ENCODE results near the gene IMMP2L. TPM values are rescaled to one million over a fixed set of nuclear protein-coding genes. Genes with fewer than 3 reads are reported as not detected.

IMMP2L gene
- polyA plus RNA-seq, 1 of the 3 experiments (the other 2 are of a cell fraction): 10.7 TPM

GRCh38 chr7:111138193-111138569, 424.1 kb downstream of the IMMP2L start (continued):
- TF ChIP-seq, protein P1, sequence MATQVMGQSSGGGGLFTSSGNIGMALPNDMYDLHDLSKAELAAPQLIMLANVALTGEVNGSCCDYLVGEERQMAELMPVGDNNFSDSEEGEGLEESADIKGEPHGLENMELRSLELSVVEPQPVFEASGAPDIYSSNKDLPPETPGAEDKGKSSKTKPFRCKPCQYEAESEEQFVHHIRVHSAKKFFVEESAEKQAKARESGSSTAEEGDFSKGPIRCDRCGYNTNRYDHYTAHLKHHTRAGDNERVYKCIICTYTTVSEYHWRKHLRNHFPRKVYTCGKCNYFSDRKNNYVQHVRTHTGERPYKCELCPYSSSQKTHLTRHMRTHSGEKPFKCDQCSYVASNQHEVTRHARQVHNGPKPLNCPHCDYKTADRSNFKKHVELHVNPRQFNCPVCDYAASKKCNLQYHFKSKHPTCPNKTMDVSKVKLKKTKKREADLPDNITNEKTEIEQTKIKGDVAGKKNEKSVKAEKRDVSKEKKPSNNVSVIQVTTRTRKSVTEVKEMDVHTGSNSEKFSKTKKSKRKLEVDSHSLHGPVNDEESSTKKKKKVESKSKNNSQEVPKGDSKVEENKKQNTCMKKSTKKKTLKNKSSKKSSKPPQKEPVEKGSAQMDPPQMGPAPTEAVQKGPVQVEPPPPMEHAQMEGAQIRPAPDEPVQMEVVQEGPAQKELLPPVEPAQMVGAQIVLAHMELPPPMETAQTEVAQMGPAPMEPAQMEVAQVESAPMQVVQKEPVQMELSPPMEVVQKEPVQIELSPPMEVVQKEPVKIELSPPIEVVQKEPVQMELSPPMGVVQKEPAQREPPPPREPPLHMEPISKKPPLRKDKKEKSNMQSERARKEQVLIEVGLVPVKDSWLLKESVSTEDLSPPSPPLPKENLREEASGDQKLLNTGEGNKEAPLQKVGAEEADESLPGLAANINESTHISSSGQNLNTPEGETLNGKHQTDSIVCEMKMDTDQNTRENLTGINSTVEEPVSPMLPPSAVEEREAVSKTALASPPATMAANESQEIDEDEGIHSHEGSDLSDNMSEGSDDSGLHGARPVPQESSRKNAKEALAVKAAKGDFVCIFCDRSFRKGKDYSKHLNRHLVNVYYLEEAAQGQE (IDR thresholded peaks at IDR 0.05; ENCODE audit: low read depth, low read length): no peak
- no peak for TF ChIP-seq NRF1 (IDR thresholded peaks at IDR 0.05; ENCODE audit: low read depth, low read length)
- no peak for TF ChIP-seq FOXM1 (IDR thresholded peaks at IDR 0.05; ENCODE audit: low read depth)
- 0 out of 2 replicates have a peak, but pooled peaks have one; percentile 18 for TF ChIP-seq ZBTB33 (IDR thresholded peaks at IDR 0.05; ENCODE audit: borderline replicate concordance, low read depth)
- TF ChIP-seq SMC3 (IDR thresholded peaks at IDR 0.05; ENCODE audit: low read depth, low read length): no peak
- TF ChIP-seq JUND (IDR thresholded peaks at IDR 0.05): peak; percentile 63
- no peak for TF ChIP-seq GATA2 (CRISPR knock-in tag; IDR thresholded peaks at IDR 0.05)
- peak; percentile 23; the same call in 1 of the 2 replicates for TF ChIP-seq MEF2A (IDR thresholded peaks at IDR 0.05; ENCODE audit: borderline replicate concordance, low read depth)
- peak; percentile 68 for TF ChIP-seq TEAD4 (IDR thresholded peaks at IDR 0.05; ENCODE audit: borderline replicate concordance, insufficient read depth)
- TF ChIP-seq, protein P2, sequence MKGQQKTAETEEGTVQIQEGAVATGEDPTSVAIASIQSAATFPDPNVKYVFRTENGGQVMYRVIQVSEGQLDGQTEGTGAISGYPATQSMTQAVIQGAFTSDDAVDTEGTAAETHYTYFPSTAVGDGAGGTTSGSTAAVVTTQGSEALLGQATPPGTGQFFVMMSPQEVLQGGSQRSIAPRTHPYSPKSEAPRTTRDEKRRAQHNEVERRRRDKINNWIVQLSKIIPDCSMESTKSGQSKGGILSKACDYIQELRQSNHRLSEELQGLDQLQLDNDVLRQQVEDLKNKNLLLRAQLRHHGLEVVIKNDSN (IDR thresholded peaks at IDR 0.05; ENCODE audit: borderline replicate concordance, low read depth): no peak
- TF ChIP-seq, protein P3, sequence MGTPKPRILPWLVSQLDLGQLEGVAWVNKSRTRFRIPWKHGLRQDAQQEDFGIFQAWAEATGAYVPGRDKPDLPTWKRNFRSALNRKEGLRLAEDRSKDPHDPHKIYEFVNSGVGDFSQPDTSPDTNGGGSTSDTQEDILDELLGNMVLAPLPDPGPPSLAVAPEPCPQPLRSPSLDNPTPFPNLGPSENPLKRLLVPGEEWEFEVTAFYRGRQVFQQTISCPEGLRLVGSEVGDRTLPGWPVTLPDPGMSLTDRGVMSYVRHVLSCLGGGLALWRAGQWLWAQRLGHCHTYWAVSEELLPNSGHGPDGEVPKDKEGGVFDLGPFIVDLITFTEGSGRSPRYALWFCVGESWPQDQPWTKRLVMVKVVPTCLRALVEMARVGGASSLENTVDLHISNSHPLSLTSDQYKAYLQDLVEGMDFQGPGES (IDR thresholded peaks at IDR 0.05; ENCODE audit: low read depth, low read length): no peak
- TF ChIP-seq CHD2 (IDR thresholded peaks at IDR 0.05; ENCODE audit: low read length, partially characterized antibody): no peak
- no peak for TF ChIP-seq YY1 (IDR thresholded peaks at IDR 0.05; ENCODE audit: low read depth)
- peak; percentile 63; the same call in 1 of the 2 replicates for TF ChIP-seq NFIC (IDR thresholded peaks at IDR 0.05; ENCODE audit: borderline replicate concordance)
- no peak for TF ChIP-seq FOXJ3 (CRISPR knock-in tag; IDR thresholded peaks at IDR 0.05)

Measured in SK-N-SH (cell line).